HG02981 (cell line): ENCODE measurements around the gene ZGPAT.
"Not testable (repeated sequence)": the region's sequence is repeated elsewhere in the genome, so short reads cannot be mapped to it uniquely, and the experiment has no call there.

Experiments used
- ATAC-seq: cut with Tn5 transposase; IDR thresholded peaks from one replicate; pipeline ENCODE4 v1.9.1; 2021; ENCODE audit warnings: mild to moderate bottlenecking, moderate library complexity; ENCODE audit not compliant: unreplicated experiment

ZGPAT gene

DNA sequence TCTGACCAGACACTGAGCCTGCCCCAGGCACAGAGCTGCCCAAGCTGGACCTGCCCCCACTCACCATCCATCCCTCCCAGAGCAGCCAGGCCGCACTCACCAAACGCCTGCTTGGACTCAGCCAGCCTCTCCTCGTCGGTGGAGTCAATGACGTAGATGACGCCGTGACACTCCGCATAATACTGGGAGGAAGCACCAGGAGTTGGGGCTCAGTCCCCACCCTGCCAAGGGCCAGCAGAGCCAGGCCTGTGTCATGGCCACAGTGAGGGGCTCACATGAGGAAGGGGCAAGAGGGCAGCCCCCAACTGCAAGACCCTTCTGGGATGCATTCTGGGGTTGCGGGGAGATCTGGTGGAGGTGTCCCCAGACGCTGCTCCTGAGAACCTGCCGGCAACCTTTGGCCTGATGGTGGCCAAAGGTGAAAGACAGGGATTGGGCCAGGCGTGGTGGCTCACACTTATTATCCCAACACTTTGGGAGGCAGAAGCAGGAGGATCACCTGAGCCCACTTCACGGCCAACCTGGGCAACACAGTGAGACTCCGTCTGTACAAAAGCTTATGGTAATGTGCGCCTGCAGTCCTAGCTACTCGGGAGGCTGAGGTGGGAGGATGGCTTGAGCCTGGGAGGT, 5.7 kb upstream of the ZGPAT start:
- no peak for ATAC-seq

- no peak for ATAC-seq
These were observed 4.9 kb upstream of the ZGPAT start for GRCh38 chr20:63702751-63703470.

DNA sequence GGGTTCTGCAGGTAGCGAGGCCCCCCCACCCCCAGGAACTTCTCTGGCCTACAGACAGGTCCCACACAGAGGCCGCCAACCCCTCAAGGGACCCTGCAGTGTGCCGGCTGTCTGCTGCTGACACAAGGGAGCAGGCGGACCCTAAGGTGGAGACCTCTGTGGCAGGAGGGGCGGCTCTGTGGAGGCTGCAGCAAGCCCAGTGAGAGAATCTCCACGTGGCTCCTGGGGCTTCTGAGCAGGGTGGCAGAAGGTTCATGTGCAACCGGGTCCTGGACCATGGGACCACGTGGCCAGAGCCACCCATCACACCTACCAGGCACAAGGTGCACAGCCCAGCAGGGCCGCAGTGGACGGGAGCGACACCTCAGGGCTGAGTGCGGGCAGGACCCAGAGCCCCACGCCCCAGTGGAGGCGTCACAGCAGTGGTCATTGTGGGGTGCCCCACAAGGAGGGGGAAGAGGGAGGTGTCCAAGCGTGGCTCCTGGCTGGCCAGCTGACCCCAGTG, 4.3 kb upstream of the ZGPAT start:
- no peak for ATAC-seq

DNA sequence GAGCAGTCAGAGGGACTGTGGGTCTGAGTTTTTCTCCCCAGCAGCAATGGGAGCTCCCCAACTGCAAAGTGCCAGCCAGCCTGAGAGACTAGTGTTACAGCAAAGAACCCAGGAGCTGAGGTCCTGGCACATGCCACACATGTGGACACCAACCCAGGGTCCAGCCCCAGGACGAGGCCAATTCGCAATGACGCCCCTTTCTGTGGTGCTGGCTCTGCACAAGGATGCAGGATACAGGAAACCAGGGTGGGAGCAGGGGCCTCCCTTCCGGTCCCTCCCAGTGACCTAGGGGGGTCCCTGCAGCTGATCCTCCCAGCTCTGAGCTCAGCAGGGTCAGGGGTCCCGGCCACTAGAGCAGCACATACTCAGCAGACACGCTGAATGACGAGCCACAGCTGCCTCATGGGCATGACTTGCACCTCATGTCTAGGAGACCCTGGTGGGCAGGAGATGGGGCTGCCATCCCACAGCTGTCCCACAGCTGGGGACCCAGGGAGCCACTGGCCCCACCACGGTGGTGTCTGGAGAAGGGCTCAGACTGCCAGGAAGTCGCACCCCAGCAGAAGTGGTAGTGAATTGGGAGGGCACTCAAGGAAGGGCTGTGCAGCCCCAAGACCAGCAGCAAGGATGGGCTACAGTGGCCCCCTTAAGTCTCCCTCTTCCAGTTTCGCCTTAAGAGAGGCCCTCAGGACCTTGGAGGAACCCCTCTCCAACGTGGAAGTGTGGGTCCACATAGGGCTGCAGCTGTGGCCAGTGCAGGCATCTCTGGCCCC, 3.7 kb upstream of the ZGPAT start:
- ATAC-seq = no peak

DNA sequence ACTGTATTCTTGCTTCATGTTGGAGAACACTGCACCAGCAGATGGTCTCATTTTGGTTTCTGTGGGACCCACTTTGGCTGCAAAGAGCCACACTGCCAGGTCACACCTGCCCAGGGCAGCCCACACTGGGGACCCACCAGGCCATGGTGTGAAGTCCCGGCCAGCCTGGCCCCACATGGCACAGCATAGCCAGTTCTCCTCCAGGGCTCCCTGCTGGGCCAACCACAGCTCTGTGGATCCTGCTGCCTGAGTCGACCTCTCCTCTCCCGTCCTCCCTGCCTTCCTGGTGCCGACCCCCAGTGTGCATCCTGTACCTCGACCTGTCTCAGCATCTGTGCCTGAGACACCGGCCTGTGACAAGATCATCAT, 3.1 kb upstream of the ZGPAT start:
- no peak for ATAC-seq

DNA sequence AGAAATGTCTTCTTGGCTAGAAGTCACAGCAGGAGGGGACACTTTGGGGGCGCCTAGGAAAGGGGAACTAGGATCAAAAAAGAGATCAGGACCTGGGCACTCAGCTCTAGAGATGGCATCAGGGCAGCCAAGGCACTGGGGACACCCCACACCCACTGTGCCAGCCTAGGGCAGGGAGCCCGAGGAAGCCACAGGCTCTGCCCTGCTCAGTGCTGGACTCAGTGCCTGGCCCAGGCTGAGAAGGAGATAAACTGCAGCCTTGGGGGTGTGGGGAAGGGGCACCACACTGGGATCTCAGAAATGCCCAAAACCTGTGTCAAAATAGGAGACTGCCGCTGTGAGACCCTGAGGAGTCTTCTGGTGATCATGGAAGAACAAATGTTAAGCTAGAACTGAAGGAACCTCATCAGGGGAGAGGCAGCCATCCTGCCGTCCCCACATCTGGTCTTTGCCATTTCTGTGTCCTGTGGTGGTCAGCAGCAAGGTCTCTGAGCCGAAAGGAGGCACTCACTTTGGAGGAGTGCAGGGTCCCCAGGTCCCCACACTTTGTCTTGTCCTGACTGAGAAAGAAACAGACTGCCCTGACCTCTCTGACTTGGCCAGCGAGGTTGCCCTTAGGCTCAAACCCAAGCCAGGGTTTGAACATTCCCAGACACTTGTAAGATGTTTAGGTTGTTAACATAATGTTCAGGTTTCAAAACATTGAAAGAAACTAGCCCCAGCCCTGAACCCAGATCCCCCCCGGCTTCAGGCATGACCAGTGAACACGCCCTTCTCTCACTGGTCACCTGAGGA, 2.4 kb upstream of the ZGPAT start:
- no peak for ATAC-seq

DNA sequence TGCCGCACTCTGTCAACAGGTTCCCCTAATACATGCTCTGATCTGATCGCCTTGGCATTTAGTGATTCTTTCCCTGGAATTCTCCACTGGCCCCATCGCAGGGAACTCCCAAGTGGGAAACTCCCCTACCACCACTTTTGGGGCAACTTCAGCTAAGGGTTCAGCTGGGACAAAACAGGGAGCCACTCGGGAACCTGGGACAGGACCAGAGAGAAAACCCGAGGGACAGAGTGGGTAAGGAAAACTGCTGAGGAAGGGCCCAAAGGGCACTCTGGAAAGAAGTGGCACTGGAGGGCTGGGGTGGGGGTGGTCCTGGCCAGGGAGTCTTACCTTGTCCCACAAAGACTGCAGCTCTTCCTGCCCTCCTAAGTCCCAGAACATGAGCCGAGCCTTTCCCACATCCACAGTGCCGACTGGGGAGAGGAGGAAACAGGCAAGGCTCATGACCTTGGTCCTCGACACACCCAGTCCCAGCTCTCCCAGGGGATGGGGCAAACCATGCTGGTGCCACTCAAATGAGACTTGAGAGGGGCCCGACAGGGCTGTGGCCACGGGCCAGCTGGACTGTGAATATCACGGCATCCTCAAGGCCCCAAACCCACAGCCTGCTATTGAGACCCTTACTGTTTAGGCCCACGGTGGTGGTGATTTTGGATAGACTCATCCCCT, 1.7 kb upstream of the ZGPAT start:
- no peak for ATAC-seq

DNA sequence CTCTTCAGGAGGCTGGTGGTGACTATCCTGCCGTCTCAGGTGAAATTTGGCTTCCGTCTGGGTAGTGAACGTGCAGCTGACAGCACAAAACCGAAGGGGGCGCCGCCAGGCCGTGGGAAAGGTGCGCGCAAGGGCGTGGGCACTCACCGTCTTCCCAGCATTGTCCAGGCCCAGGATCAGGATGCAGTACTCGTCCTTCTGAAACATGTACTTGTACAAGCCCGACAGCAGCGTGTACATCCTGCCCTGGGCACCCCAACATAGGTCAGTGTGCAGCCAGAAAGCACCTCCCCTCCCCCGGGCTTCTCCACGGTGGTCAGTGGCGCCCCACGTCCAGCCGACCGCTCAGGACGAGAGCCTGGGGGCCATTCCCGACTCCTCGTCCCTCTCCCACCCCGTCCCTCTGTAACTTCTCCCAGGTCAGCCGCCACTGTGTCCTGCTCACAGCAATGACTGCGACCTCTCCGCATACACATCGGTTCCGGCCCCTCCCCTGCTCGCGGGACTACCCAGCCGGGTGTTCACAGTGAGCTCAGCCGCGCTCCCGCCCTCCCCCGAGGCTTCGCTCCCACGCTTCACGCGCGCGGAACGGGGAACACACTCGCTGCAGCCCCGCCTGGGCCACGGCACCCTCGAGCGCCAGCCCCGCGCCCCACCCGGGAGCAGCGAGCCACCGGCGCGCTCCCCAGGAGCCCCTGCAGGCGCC, 834 bp upstream of the ZGPAT start:
- peak; percentile 18 for ATAC-seq

GRCh38 chr20:63708301-63709148, 686 bp downstream of the ZGPAT start:
- peak; percentile 14 for ATAC-seq

GRCh38 chr20:63709149-63709527, 1.3 kb downstream of the ZGPAT start:
- no peak for ATAC-seq

DNA sequence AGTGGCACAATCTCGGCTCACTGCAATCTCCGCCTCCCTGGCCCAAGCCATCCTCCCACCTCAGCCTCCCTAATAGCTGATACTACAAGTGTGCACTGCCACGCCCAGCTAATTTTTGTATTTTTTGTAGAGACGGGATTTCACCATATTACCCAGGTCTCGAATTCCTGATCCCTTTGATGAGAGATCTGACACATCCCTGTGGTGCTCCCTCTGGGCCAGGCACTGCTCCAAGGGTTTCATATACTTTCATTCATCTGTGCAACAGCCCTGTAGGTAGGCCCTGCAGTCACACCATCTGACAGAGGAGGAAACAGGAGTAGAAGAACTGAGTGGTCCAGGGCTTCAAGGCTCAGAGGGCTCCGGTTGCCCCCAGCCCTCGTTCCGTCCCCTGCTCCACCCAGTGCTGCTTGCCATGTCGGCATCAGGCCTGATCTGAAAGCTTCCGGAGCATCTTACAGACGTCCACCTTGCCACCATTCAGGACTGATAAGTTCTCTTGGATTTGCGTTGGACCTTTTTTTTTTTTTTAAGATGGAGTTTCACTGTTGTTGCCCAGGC, 3.3 kb downstream of the ZGPAT start:
- ATAC-seq = no peak

DNA sequence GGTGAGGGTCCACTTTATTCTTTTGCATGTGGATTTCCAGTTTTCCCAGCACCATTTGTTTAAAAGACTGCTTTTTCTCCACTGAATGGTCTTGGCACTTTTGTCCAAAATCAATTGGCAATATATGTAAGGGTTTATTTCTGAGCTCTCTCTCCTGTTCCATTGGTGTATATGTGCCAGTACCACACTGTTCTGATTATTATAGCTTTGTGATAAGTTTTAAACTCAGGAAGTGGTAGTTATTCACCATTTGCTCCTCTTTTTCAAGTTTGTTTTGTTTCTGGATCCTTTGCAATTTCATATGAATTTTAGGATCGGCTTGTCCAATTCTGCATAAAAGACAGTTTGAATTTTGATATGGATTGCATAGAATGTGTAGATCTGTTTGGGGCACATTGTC, 4.4 kb downstream of the ZGPAT start:
- no peak for ATAC-seq

- no peak for ATAC-seq
These were observed 7.0 kb downstream of the ZGPAT start for GRCh38 chr20:63714858-63715257.

DNA sequence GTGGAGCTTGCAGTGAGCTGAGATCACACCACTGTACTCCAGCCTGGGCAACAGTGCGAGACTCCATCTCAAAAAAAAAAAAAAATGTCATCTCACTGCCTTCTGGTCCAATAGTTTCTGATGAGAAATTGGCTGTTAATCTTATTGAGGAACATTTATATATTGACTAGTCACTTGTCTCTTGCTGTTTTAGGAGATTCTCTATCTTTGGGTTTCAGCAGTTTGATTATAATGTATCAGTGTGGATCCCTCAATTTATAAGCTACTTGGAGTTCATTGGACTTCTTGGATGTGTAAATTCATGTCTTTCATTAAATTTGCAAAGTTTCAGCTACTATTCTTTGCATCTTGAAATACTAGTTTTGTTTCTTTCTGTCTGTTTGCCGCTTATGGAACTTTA, 11.2 kb downstream of the ZGPAT start:
- ATAC-seq = no peak

- ATAC-seq = not testable (repeated sequence)
These were observed 15.3 kb downstream of the ZGPAT start for GRCh38 chr20:63722967-63723622.

GRCh38 chr20:63730189-63730733, 22.4 kb downstream of the ZGPAT start:
- not testable (repeated sequence) for ATAC-seq

- ATAC-seq = no peak
These were observed 23.6 kb downstream of the ZGPAT start for GRCh38 chr20:63731410-63731809.
